Uterus (tissue), 4 donors: ENCODE results near the gene OPRL1. TPM values are rescaled to one million over a fixed set of nuclear protein-coding genes. Genes with fewer than 3 reads are reported as not detected.

ENCODE experiments used
- DNase-seq, 2 donors: peaks; one replicate each; pipeline ENCODE4 v3.0.0-alpha.2; 2019 to 2020
- H3K27ac ChIP-seq, 2 donors: fragments of 200-600 bp; sonication (generic); 1 replicate in 1 of 2; 2 replicates in 1 of 2; pipeline ENCODE4 v1.5.1; 2016 to 2018
- H3K27me3 ChIP-seq, 2 donors: fragments of 200-600 bp; sonication (generic); one replicate each; pipeline ENCODE4 v1.5.1; 2018 to 2019; ENCODE audit warnings: control low read depth in 1 of 2
- H3K36me3 ChIP-seq, 2 donors: fragments of 200-600 bp; sonication (generic); one replicate each; pipeline ENCODE4 v1.5.1; 2019; ENCODE audit warnings: control low read depth in 1 of 2
- H3K4me1 ChIP-seq, 2 donors: fragments of 200-600 bp; sonication (generic); one replicate each; pipeline ENCODE4 v1.5.1; 2018 to 2019; ENCODE audit warnings: control low read depth in 1 of 2
- H3K4me3 ChIP-seq, 2 donors: fragments of 200-600 bp; sonication (generic); 1 replicate in 1 of 2; 2 replicates in 1 of 2; pipeline ENCODE4 v1.5.1; 2018 to 2019; ENCODE audit warnings: mild to moderate bottlenecking in 1 of 2
- H3K9me3 ChIP-seq, 2 donors: fragments of 200-600 bp; sonication (generic); one replicate each; pipeline ENCODE4 v1.5.1; 2019; ENCODE audit warnings: control low read depth in 1 of 2
- POLR2A ChIP-seq, 2 donors: fragments of 450-650 bp; IDR thresholded peaks; one replicate each; pipeline ENCODE4 v1.6.1; 2016; ENCODE audit warnings: antibody characterized with exemption in 2 of 2, mild to moderate bottlenecking in 1 of 2, moderate library complexity in 1 of 2
- intact Hi-C: fragments of 100-400 bp; cut with DNase I; formaldehyde crosslinking; loops from one replicate; pipeline ENCODE4 v1.15.1; 2023; ENCODE audit warnings: low total_unique reads
- total RNA-seq, 4 donors: library from RNA; depleted of rRNA in 3 of 4; stranded (reverse); fragments of >200 nt in 3 of 4; gene quantifications; one replicate each; pipeline versions ENCODE4 v1.1.0 to v1.2.4, GENCODE V29; 2014 to 2023
- TF ChIP-seq, protein P1 (sequence below), 4 experiments: fragments of 200-600 bp in 2 of 4; fragments of 450-650 bp in 2 of 4; sonication (generic) in 2 of 4; IDR thresholded peaks; one replicate each; pipeline ENCODE4 v1.5.1; 2016 to 2019; ENCODE audit warnings: antibody characterized with exemption in 4 of 4, mild to moderate bottlenecking in 2 of 4, moderate library complexity in 1 of 4
- donor health status: DM: yes; HTN: yes; CAD: no.

OPRL1 gene
- total RNA-seq, 4 donors from 2014 or later = 0.51 to 1.9 (median 0.64) TPM; not detected in 1

DNA sequence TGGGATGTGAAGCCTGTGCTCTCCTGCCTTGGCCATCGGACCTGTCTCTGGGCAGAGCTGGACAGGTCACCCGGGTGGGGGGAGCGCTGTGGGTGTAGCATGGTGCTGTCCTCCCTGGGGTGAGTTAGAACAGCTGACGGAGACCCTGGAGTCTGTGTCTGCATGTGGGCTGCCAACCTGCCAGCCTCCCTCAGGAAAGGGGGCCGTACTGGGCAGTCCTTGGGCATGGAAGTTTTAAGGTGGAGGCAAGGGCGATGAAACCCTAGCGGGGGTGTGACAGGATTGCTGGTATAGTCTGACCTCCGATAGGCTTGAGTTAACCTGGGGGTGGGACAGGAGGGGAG is 32.9 kb upstream of the OPRL1 start:
- DNase-seq = no peak
- peak overlapping the region; percentile 6 to 9 for H3K4me3 ChIP-seq
- TF ChIP-seq, protein P1, sequence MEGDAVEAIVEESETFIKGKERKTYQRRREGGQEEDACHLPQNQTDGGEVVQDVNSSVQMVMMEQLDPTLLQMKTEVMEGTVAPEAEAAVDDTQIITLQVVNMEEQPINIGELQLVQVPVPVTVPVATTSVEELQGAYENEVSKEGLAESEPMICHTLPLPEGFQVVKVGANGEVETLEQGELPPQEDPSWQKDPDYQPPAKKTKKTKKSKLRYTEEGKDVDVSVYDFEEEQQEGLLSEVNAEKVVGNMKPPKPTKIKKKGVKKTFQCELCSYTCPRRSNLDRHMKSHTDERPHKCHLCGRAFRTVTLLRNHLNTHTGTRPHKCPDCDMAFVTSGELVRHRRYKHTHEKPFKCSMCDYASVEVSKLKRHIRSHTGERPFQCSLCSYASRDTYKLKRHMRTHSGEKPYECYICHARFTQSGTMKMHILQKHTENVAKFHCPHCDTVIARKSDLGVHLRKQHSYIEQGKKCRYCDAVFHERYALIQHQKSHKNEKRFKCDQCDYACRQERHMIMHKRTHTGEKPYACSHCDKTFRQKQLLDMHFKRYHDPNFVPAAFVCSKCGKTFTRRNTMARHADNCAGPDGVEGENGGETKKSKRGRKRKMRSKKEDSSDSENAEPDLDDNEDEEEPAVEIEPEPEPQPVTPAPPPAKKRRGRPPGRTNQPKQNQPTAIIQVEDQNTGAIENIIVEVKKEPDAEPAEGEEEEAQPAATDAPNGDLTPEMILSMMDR (IDR thresholded peaks at IDR 0.05) = no peak
- no peak for TF ChIP-seq POLR2A (IDR thresholded peaks at IDR 0.05)
- H3K4me1 ChIP-seq = peaks cover 0 to 16% of the 10 kb centered on the region in 2 donors
- H3K9me3 ChIP-seq = no peaks in the 10 kb centered on the region
- intact Hi-C loops = no loop called here
- peaks cover 0 to 4% of the 10 kb centered on the region in 2 donors for H3K27me3 ChIP-seq
- no peaks in the 10 kb centered on the region for H3K36me3 ChIP-seq
- H3K27ac ChIP-seq = no peak overlapping the region

- Histone ChIP-seq H3K36me3 (no peaks in the 10 kb centered on the region), H3K9me3 (no peaks in the 10 kb centered on the region), H3K4me1 (peaks cover 0 to 14% of the 10 kb centered on the region in 2 donors), H3K4me3 (peak overlapping the region; percentile 9 to 28), H3K27me3 (no peaks in the 10 kb centered on the region), H3K27ac (peak overlapping the region in 1 of 2 donors; percentile 20)
- DNase-seq = no peak
- intact Hi-C loops = no loop called here
- no peak for TF ChIP-seq POLR2A (IDR thresholded peaks at IDR 0.05)
- TF ChIP-seq, protein P1 (IDR thresholded peaks at IDR 0.05) = no peak
Measured at GRCh38 chr20:64047968-64048401, 31.9 kb upstream of the OPRL1 start.

DNA sequence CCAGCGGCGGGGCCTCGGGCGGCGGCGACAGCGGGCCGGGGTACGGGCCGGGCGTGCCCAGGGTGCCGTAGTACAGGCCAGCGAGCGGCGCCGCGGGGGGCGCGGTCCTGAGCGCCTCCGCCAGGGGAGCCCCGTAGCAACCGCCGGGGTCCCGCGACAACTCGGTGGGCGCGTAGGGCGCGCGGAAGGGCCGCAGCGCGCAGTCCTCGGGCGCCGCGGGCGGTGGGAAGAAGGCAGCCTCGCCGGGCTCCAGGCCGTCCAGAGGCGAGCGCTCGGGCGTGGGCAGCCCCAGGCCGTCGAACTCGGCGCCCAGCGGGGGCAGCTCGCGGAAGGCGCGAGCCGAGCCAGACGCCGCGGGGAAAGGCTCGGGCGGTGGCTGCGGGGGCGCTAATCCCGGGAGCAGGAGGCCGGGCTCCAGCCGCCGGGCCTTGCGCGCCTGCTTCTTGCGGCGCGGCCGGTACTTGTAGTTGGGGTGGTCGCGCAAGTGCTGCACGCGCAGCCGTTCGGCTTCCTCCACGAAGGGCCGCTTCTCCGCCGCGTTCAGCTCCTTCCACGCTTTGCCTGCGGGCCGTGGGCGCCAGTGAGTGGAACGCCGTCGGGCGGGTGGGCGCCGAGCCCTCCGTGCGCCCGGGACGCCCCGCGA is 31.4 kb upstream of the OPRL1 start:
- peak overlapping the region in 1 of 2 donors; percentile 20 for H3K27ac ChIP-seq
- H3K4me3 ChIP-seq = peak overlapping the region in 1 of 2 donors; percentile 28
- H3K4me1 ChIP-seq = peaks cover 0 to 14% of the 10 kb centered on the region in 2 donors
- H3K27me3 ChIP-seq = no peaks in the 10 kb centered on the region
- H3K9me3 ChIP-seq = no peaks in the 10 kb centered on the region
- no peak for DNase-seq
- intact Hi-C loops = no loop called here
- TF ChIP-seq, protein P1 (IDR thresholded peaks at IDR 0.05) = no peak
- no peak for TF ChIP-seq POLR2A (IDR thresholded peaks at IDR 0.05)
- H3K36me3 ChIP-seq = no peaks in the 10 kb centered on the region

DNA sequence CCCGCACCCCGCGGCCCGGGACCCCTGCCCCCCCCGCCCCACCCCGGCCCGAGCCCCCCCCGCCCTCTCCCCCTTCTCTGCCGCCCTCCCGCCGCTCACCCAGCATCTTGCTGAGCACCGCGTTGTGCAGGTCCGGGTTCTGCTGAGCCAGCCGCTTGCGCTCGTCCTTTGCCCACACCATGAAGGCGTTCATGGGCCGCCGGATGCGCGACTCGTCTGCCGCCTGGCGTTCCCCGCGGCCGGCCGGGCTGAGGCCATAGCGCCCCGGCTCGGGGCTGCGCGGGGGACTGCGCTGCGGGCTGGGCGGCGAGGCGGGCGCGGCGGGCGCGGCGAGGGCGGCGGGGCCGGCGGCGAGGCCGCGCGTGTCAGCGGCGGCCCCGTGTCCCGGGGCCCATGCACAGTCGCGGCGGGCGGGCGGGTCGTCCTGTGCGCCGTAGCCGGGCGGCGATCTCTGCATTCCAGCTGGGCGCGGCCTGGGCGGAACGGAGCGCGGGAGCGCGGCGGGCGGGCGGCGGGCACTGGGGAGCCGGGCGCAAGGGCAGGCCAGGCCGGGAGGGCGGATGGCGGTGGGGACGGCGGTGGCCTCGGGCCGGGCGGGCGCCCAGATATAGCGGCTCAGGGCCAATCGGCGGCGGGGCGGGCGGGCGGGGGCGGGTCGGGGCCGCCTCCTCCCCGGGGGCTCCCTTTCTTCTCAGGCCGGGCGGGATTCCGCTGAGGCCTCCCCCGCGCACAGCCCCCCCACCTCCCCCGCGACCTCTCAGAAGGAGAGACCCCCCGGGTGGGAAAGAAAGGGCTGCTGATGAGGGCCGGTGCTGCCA is 30.6 kb upstream of the OPRL1 start, which contains the start of gene SOX18:
Gene SOX18 (minus strand): TSS at position 580 of the 818 bp plus-strand sequence. CDS start 123 bp downstream, at position 457.
- TF ChIP-seq, protein P1 (IDR thresholded peaks at IDR 0.05) = no peak
- TF ChIP-seq POLR2A (IDR thresholded peaks at IDR 0.05) = no peak
- Histone ChIP-seq H3K4me1 (peaks cover 0 to 14% of the 10 kb centered on the region in 2 donors), H3K36me3 (no peaks in the 10 kb centered on the region), H3K27ac (peak within 1 kb of the TSS; percentile 68 to 71), H3K4me3 (peak within 1 kb of the TSS in 1 of 2 donors; percentile 28), H3K9me3 (no peaks in the 10 kb centered on the region), H3K27me3 (no peaks in the 10 kb centered on the region)
- intact Hi-C loops = no loop called here
- DNase-seq = no peak

GRCh38 chr20:64049878-64050260 is 30.0 kb upstream of the OPRL1 start:
- H3K27me3 ChIP-seq = no peaks in the 10 kb centered on the region
- peaks cover 0 to 14% of the 10 kb centered on the region in 2 donors for H3K4me1 ChIP-seq
- no peak for TF ChIP-seq POLR2A (IDR thresholded peaks at IDR 0.05)
- TF ChIP-seq, protein P1 (IDR thresholded peaks at IDR 0.05) = no peak
- DNase-seq = no peak
- no peaks in the 10 kb centered on the region for H3K9me3 ChIP-seq
- H3K4me3 ChIP-seq = no peak overlapping the region
- H3K36me3 ChIP-seq = no peaks in the 10 kb centered on the region
- intact Hi-C loops = no loop called here
- H3K27ac ChIP-seq = peak overlapping the region; percentile 68 to 71
